Endothelial cell of umbilical vein (primary cell): ENCODE data around the gene IGSF11.

Source experiments
- CTCF ChIP-seq, 2 donors: IDR thresholded peaks; 1 replicate in 1 of 2; 2 replicates in 1 of 2; pipeline ENCODE4 v1.5.1; 2011; ENCODE audit warnings: low read length in 2 of 2, mild to moderate bottlenecking in 2 of 2, moderate library complexity in 2 of 2, control low read depth in 1 of 2, inconsistent platforms in 1 of 2, low read depth in 1 of 2; ENCODE audit not compliant: insufficient read depth in 1 of 2; ENCODE audit errors: extremely low read depth in 1 of 2
- EZH2 ChIP-seq: IDR thresholded peaks from 2 replicates; pipeline ENCODE4 v1.6.1; 2012; ENCODE audit warnings: borderline replicate concordance, low read depth, mild to moderate bottlenecking, moderate library complexity, low read length, inconsistent platforms; ENCODE audit not compliant: severe bottlenecking
- JUN ChIP-seq: IDR thresholded peaks from 2 replicates; pipeline ENCODE4 v1.6.1; 2011; ENCODE audit warnings: borderline replicate concordance, low read depth; ENCODE audit not compliant: insufficient read length, insufficient read depth
- MAX ChIP-seq: IDR thresholded peaks from 2 replicates; pipeline ENCODE4 v1.6.1; 2011; ENCODE audit not compliant: insufficient read depth, insufficient read length
- POLR2AphosphoS5 ChIP-seq: IDR thresholded peaks from 2 replicates; pipeline ENCODE4 v1.6.1; 2012; ENCODE audit warnings: low read depth, mild to moderate bottlenecking, control low read depth, low read length, moderate library complexity; ENCODE audit not compliant: insufficient read depth

GRCh38 chr3:118868051-118868450 lies 166.6 kb downstream of the IGSF11 start:
- TF ChIP-seq JUN (no peak), POLR2AphosphoS5 (no peak), EZH2 (no peak), CTCF (IDR thresholded peaks at IDR 0.05; ENCODE audit: extremely low read depth in 1 of 2, insufficient read depth in 1 of 2, low read depth in 1 of 2, low read length in 2 of 2) (no peak), MAX (no peak)
